ENCODE measurements around the gene CRYGD. TPM values are rescaled to one million over a fixed set of nuclear protein-coding genes. Genes with fewer than 3 reads are reported as not detected.
A peak's percentile ranks its signal among the peaks of the same experiment; 100 is the strongest.
"Not testable (repeated sequence)": the region's sequence is repeated elsewhere in the genome, so short reads cannot be mapped to it uniquely, and the experiment has no call there.

The CRYGD gene
- total RNA-seq, 1 experiment from 2014 or later, result not detected

GRCh38 chr2:208129744-208130711 lies 5.7 kb upstream of the CRYGD start, which contains the start of gene CRYGC:
Gene CRYGC (minus strand): TSS chr2:208129828. CDS start chr2:208129792, 36 bp downstream.
- peak; percentile 37 for DNase-seq (ENCODE audit: low spot score)

GRCh38 chr2:208128136-208128535 lies 3.8 kb upstream of the CRYGD start:
- no peak for DNase-seq (ENCODE audit: low spot score)

GRCh38 chr2:208127090-208127489 lies 2.8 kb upstream of the CRYGD start:
- no peak for DNase-seq (ENCODE audit: low spot score)

GRCh38 chr2:208125251-208125650 lies 927 bp upstream of the CRYGD start:
- no peak for DNase-seq (ENCODE audit: low spot score)

- DNase-seq (ENCODE audit: low spot score), result no peak
Observed at GRCh38 chr2:208122248-208122647, 2.1 kb downstream of the CRYGD start.

GRCh38 chr2:208118918-208119317 lies 5.4 kb downstream of the CRYGD start:
- no peak for DNase-seq (ENCODE audit: low spot score)

- not testable (repeated sequence) for DNase-seq (ENCODE audit: low spot score)
Observed at GRCh38 chr2:208117390-208117789, 6.9 kb downstream of the CRYGD start.

- DNase-seq (ENCODE audit: low spot score), result no peak
Observed at GRCh38 chr2:208112969-208113368, 11.4 kb downstream of the CRYGD start.

- DNase-seq (ENCODE audit: low spot score), result not testable (repeated sequence)
Observed at GRCh38 chr2:208112273-208112745, 12.0 kb downstream of the CRYGD start.

GRCh38 chr2:208103616-208104015 lies 20.7 kb downstream of the CRYGD start:
- DNase-seq (ENCODE audit: low spot score), result no peak

- DNase-seq (ENCODE audit: low spot score), result peak; percentile 52
Observed at GRCh38 chr2:208101716-208102631, 22.4 kb downstream of the CRYGD start.

- no peak for DNase-seq (ENCODE audit: low spot score)
Observed at GRCh38 chr2:208099682-208100470, 24.4 kb downstream of the CRYGD start.

- DNase-seq (ENCODE audit: low spot score), result not testable (repeated sequence)
Observed at GRCh38 chr2:208098701-208099100, 25.6 kb downstream of the CRYGD start.

GRCh38 chr2:208098267-208098666 lies 26.1 kb downstream of the CRYGD start:
- DNase-seq (ENCODE audit: low spot score), result no peak

- DNase-seq (ENCODE audit: low spot score), result no peak
Observed at GRCh38 chr2:208097801-208098200, 26.5 kb downstream of the CRYGD start.

GRCh38 chr2:208097313-208097712 lies 27.0 kb downstream of the CRYGD start:
- DNase-seq (ENCODE audit: low spot score), result no peak

- DNase-seq (ENCODE audit: low spot score), result no peak
Observed at GRCh38 chr2:208096080-208096479, 28.2 kb downstream of the CRYGD start.

- no peak for DNase-seq (ENCODE audit: low spot score)
Observed at GRCh38 chr2:208093128-208093527, 31.2 kb downstream of the CRYGD start.

GRCh38 chr2:208092093-208092832 lies 32.1 kb downstream of the CRYGD start:
- no peak for DNase-seq (ENCODE audit: low spot score)

GRCh38 chr2:208090420-208090819 lies 33.9 kb downstream of the CRYGD start:
- no peak for DNase-seq (ENCODE audit: low spot score)

GRCh38 chr2:208086029-208086428 lies 38.3 kb downstream of the CRYGD start:
- DNase-seq (ENCODE audit: low spot score), result no peak

All from A172 (cell line).